Muscle layer of duodenum (tissue), 2 donors: ENCODE data around the gene KRTAP10-5.
"Not testable (repeated sequence)": the region's sequence is repeated elsewhere in the genome, so short reads cannot be mapped to it uniquely, and the experiment has no call there.

Experiments used
- H3K27ac ChIP-seq: one replicate; pipeline ENCODE4 v1.7.0; 2013; ENCODE audit warnings: mild to moderate bottlenecking, low read length
- H3K27me3 ChIP-seq: one replicate; pipeline ENCODE4 v1.7.0; 2013; ENCODE audit warnings: low read depth, mild to moderate bottlenecking, control low read depth, low read length
- H3K36me3 ChIP-seq, 2 donors: one replicate each; pipeline ENCODE4 v1.7.0; 2013; ENCODE audit warnings: low read length in 2 of 2, control low read depth in 1 of 2, mild to moderate bottlenecking in 1 of 2; ENCODE audit not compliant: insufficient read depth in 2 of 2, control insufficient read depth in 1 of 2
- H3K4me1 ChIP-seq, 2 donors: one replicate each; pipeline ENCODE4 v1.7.0; 2013; ENCODE audit warnings: low read length in 2 of 2, mild to moderate bottlenecking in 2 of 2, control low read depth in 1 of 2, moderate library complexity in 1 of 2; ENCODE audit not compliant: insufficient read depth in 2 of 2, control insufficient read depth in 1 of 2
- H3K4me3 ChIP-seq, 2 donors: one replicate each; pipeline ENCODE4 v1.7.0; 2013; ENCODE audit warnings: low read length in 2 of 2, low read depth in 1 of 2, mild to moderate bottlenecking in 1 of 2
- H3K9me3 ChIP-seq, 2 donors: one replicate each; pipeline ENCODE4 v1.7.0; 2013; ENCODE audit warnings: low read length in 2 of 2, control low read depth in 1 of 2, mild to moderate bottlenecking in 1 of 2; ENCODE audit not compliant: control insufficient read depth in 1 of 2
- donor health status: healthy.

KRTAP10-5 gene

DNA sequence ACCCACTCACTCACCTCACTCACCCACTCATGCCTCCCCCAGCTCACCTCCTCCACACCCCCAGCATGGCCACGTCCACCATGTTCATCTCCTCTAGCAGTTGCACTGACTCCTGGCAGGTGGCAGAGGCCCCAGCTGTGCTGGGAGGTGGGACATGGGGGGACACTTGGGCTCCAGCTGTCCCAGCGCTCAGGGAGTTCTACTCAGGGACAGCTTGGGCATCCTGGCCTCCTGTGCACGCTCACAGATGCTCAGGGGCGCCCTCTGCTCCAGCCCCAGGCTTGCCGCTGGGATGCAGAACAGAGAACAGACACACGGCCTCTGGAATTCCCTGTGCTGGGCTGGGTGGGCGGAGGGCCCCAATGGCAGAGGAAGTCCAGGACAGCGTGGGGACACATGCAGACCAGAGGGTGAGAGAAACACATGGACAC, 36.7 kb upstream of the KRTAP10-5 start:
- H3K4me1 ChIP-seq = no peaks in the 10 kb centered on the region
- H3K27me3 ChIP-seq = no peaks in the 10 kb centered on the region
- no peaks in the 10 kb centered on the region for H3K36me3 ChIP-seq
- H3K9me3 ChIP-seq = peaks cover 0 to 7% of the 10 kb centered on the region in 2 donors
- no peak overlapping the region for H3K27ac ChIP-seq
- H3K4me3 ChIP-seq = no peak overlapping the region

DNA sequence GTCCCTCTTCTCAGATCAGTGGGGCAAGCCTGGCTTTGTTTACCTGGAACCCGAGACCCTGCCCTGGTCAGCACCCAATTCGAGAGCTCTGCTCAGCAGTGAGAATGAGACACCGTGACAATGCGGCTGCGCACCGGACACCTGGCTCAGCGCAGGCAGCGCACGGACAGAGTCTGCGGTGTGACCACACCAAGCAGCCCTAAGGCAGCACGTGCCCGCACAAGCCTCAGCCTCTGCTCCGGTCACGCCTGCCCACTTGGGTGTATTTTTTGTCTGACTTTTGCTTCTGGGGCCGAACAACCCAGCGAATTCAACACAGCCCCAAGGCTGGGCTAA, 36.2 kb upstream of the KRTAP10-5 start:
- Histone ChIP-seq H3K36me3 (no peaks in the 10 kb centered on the region), H3K4me3 (no peak overlapping the region), H3K4me1 (no peaks in the 10 kb centered on the region), H3K27ac (no peak overlapping the region), H3K9me3 (peaks cover 0 to 12% of the 10 kb centered on the region in 2 donors), H3K27me3 (no peaks in the 10 kb centered on the region)

DNA sequence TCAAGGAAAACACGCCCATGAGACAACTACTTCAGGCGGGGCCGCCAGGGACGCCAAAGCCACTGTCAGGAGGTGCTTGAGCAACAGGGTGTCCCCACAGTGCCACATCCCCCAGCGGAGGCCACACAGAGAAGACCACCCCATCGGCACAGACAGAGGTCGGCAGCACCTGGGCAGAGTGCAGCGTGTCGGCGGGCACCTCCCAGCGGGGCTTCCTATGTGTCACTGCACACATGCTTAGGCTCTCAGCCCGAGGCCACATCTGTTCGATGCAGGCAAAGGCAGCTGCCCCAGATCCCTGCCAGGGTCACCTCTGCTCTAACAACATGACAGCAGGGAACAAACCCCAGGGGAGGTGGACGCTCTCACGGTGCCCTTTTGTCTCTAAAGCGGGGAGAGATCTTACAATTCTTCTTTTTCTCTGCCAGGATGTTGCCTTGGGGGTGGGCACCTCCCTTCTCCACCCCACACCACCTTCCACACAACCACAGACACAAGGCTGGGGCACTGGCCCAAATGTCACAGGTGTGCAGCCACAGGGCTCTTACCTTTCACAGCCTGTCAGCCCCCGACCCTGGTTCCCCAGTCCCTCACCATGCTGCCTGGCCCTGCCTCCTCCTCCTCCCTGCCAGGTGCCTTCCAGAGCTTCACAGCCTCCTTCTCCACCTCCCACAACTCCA, 35.6 kb upstream of the KRTAP10-5 start:
- Histone ChIP-seq H3K4me3 (no peak overlapping the region), H3K27me3 (no peaks in the 10 kb centered on the region), H3K27ac (no peak overlapping the region), H3K4me1 (no peaks in the 10 kb centered on the region), H3K36me3 (no peaks in the 10 kb centered on the region), H3K9me3 (peaks cover 0 to 17% of the 10 kb centered on the region in 2 donors)

DNA sequence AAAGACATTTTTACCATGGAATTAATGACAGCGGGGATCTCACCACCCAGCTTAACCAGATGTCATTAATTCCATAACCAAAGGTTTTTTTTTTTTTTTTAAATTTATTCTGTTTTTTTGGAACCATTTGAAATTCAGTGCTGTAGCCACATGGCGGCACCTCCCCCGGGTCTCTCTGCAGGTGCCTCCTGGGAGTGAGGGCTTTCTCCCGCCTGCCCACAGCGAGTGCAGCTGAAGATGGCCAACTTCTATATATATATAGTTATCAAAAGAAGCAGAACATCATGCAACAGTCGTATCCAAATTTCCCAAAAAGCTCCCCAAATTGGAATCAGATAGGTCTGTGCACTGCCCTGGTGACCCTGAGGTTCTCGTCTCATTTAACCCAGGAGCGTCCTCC, 35.1 kb upstream of the KRTAP10-5 start:
- H3K27me3 ChIP-seq = no peaks in the 10 kb centered on the region

DNA sequence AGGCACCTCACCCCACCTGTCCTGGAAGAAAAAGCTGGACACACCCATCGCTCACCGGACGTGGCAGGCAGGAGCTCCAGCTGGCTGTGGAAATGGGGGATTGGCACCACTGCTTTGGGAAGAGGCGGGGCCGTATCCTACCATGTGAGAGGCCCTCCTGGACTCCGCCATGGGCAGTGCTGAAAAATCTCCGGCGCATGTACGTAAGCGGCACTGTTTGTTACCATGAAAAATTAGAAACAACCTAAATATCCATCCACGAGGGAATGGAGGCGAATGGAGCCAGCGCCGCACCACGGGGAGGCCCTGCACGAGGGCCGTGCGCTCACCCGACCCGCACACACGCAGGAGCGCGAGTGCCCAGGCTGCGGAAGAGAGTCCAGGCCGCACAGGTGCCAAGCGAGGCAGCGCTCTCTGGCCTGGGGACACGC, 34.6 kb upstream of the KRTAP10-5 start:
- H3K27ac ChIP-seq = no peak overlapping the region
- H3K9me3 ChIP-seq = peaks cover 0 to 21% of the 10 kb centered on the region in 2 donors
- no peaks in the 10 kb centered on the region for H3K36me3 ChIP-seq
- H3K27me3 ChIP-seq = no peaks in the 10 kb centered on the region
- H3K4me3 ChIP-seq = no peak overlapping the region
- H3K4me1 ChIP-seq = no peaks in the 10 kb centered on the region

More for the DNA sequence above, 35.1 kb upstream of the KRTAP10-5 start:
- H3K9me3 ChIP-seq = peaks cover 0 to 21% of the 10 kb centered on the region in 2 donors
- H3K4me3 ChIP-seq = no peak overlapping the region
- H3K27ac ChIP-seq = no peak overlapping the region
- H3K4me1 ChIP-seq = no peaks in the 10 kb centered on the region
- H3K36me3 ChIP-seq = no peaks in the 10 kb centered on the region

DNA sequence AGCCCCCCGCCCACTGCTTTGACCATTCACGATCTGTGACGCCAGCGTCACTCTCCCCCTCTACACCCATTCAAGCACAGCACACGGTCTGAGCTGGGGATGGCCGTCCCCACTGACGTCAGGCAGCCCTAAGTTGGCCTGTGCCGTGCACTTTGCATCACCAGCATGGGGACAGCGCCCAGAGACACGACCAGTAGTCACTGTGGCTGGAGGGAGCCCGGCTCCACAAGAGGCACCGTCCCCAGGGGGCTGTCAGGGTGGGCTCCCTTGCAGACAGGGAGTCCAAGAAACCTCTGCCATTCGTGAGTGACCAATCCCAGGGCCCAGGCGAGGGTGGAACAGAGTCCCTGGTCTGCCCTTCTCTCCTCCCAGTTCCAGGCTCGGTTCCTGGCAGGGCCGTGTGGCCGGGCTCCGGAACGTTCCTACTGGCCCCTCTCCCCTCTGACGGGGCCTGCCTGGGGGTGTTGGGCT, 33.8 kb upstream of the KRTAP10-5 start:
- Histone ChIP-seq H3K27me3 (no peaks in the 10 kb centered on the region), H3K9me3 (peaks cover 0 to 19% of the 10 kb centered on the region in 2 donors), H3K27ac (no peak overlapping the region), H3K4me3 (no peak overlapping the region), H3K4me1 (no peaks in the 10 kb centered on the region), H3K36me3 (no peaks in the 10 kb centered on the region)

DNA sequence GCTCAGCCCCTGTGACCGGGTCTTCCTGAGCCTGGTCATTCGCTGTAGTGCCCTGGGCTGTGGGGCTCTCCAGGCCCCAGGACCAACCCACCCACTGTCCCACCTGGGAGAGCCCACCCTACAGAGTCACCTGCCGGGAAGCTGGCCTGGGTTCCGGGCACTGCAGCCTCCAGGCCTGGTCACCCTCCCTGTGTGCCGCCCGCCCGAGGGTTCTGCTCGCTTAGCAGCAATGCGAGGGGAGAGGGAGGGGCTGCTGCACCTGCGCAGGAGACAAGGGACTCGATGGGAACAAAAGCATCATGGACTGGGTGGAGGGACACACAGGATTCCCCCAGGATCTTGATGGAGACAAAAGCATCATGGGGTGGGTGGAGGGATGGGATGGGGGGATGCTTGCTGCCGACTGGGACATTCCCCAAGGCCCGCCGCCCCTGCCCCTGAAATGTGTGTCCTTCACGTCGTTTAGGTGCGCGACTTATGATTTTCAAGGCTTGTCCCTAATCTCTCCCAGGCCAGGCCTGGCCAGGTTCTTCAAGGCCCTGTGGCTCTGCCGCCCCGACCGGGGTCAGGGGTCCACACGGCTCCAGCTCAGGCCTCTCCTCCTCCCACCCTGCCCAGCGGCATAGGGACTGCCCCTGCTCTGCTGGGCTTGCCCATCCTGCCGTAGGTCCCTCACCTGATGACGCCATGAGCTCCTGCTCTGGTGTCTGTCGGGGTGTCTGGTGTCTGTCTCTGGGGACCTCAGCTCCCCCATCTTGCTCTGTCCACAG, 33.2 kb upstream of the KRTAP10-5 start:
- Histone ChIP-seq H3K4me3 (no peak overlapping the region), H3K27me3 (no peaks in the 10 kb centered on the region), H3K9me3 (peaks cover 0 to 21% of the 10 kb centered on the region in 2 donors), H3K27ac (no peak overlapping the region), H3K36me3 (no peaks in the 10 kb centered on the region), H3K4me1 (no peaks in the 10 kb centered on the region)

DNA sequence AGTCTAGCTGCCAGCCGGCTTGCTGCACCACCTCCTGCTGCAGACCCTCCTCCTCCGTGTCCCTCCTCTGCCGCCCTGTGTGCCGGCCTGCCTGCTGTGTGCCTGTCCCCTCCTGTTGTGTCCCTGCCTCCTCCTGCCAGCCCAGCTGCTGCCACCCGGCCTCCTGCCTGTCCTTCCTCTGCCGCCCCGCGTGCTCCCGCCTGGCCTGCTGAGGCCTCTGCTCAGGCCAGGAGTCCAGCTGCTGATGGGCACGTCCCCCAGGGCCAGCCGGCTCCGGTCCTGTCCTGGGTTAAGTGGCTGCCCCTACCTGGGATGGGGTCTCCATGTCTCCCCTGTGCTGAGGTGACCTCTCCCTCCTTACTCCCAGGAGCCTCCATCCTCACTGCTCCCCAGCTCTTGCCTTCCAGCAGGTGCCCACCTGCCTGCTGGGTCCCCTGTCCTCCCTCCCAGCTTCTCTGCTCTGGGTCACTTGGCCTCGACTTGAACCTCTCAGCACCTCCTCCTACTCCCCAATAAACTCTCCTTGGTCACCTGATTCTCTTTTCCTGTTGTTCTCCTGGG, 32.3 kb upstream of the KRTAP10-5 start:
- Histone ChIP-seq H3K27ac (no peak overlapping the region), H3K9me3 (peaks cover 0 to 21% of the 10 kb centered on the region in 2 donors)

DNA sequence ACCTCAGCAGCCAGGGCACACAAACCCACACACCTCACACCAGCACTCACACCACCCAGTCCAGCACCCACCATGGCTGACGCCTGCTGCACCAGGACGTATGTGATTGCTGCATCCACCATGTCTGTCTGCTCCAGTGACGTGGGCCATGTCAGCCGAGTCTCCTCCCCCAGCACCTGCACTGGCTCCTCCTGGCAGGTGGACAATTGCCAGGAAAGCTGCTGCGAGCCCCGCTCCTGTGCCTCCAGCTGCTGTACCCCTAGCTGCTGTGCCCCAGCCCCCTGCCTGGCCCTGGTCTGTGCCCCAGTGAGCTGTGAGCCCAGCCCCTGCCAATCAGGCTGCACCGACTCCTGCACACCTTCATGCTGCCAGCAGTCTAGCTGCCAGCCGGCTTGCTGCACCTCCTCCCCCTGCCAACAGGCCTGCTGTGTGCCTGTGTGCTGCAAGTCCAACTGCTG, 31.7 kb upstream of the KRTAP10-5 start, which contains the start of gene KRTAP10-8:
Gene KRTAP10-8 (plus strand): TSS at position 51 of the 458 bp plus-strand sequence. CDS start 22 bp downstream, at position 73.
- H3K9me3 ChIP-seq = peaks cover 0 to 21% of the 10 kb centered on the region in 2 donors

More for the DNA sequence above, 32.3 kb upstream of the KRTAP10-5 start:
- H3K36me3 ChIP-seq = no peaks in the 10 kb centered on the region
- no peaks in the 10 kb centered on the region for H3K27me3 ChIP-seq
- H3K4me1 ChIP-seq = no peaks in the 10 kb centered on the region
- H3K4me3 ChIP-seq = no peak overlapping the region

DNA sequence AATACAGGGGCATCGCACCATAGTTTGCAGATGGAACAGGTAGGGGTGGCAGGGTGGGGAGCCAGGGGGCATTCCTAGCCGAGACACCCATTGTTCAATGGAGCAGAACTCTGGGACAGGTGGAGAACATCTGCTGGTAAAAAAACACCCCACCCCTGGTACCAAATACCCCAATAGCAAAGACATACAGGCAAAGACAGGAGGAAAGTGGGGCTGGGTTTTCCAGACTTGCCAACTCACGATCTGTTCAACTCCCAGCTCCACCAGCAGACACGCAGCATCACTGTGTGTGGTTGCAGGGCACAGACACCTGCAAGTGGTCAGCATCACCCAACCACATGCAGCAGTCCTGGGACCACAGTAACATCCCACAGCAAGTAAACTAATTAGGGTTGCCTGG, 31.1 kb upstream of the KRTAP10-5 start:
- Histone ChIP-seq H3K27me3 (no peaks in the 10 kb centered on the region), H3K4me3 (no peak overlapping the region)

More for the DNA sequence above, 31.7 kb upstream of the KRTAP10-5 start, which contains the start of gene KRTAP10-8:
- no peaks in the 10 kb centered on the region for H3K27me3 ChIP-seq
- H3K4me1 ChIP-seq = no peaks in the 10 kb centered on the region
- no peak within 1 kb of the TSS for H3K27ac ChIP-seq
- no peaks in the 10 kb centered on the region for H3K36me3 ChIP-seq
- no peak within 1 kb of the TSS for H3K4me3 ChIP-seq

DNA sequence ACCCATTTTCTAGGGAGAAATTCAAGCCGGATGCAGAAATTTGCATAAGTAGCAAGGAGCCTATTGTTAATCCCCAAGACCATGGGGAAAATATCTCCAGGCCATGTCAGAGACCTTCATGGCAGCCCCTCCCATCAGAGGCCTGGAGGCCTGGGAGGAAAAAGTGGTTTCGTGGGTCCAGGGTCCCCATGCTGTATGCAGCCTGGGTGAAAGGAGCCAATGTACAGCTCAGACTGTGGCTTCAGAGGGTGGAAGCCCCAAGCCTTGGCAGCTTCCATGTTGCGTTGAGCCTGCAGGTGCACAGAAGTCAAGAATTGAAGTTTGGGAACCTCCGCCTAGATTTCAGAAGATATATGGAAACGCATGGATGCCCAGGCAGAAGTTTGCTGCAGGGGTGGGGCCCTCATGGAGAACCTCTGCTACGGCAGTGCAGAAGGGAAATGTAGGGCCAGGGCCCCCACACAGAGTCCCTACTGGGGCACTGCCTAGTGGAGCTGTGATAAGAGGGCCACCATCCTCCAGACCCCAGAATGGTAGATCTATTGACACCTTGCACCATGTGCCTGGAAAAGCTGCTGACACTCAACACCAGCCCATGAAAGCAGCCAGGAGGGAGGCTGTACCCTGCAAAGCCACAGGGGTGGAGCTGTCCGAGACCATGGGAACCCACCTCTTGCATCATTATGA, 29.9 kb upstream of the KRTAP10-5 start:
- not testable (repeated sequence) for H3K27ac ChIP-seq, H3K36me3 ChIP-seq, H3K27me3 ChIP-seq, H3K4me3 ChIP-seq, H3K4me1 ChIP-seq
- H3K9me3 ChIP-seq = peaks cover 0 to 21% of the 10 kb centered on the region in 2 donors

More for the DNA sequence above, 31.1 kb upstream of the KRTAP10-5 start:
- no peaks in the 10 kb centered on the region for H3K36me3 ChIP-seq
- H3K4me1 ChIP-seq = no peaks in the 10 kb centered on the region
- H3K9me3 ChIP-seq = peaks cover 0 to 21% of the 10 kb centered on the region in 2 donors
- H3K27ac ChIP-seq = no peak overlapping the region
